ENCODE measurements around the gene TPST1. TPM values are rescaled to one million over a fixed set of nuclear protein-coding genes. Genes with fewer than 3 reads are reported as not detected.

TPST1 gene
- polyA plus RNA-seq, 1 donor (not counting 4 experiments of a cell fraction or from before 2014, with no cell fraction given) = 48.5 TPM

GRCh38 chr7:66237906-66238772 is 33.0 kb downstream of the TPST1 start:
- H3K9ac ChIP-seq (ENCODE audit: control insufficient read depth, extremely low read depth, insufficient read depth, low read length) = no peak overlapping the region
- H3K9me3 ChIP-seq (ENCODE audit: control insufficient read depth, low read depth, low read length) = no peaks in the 10 kb centered on the region
- H3K9me1 ChIP-seq (ENCODE audit: control insufficient read depth, extremely low read depth, insufficient read depth, low read length) = peaks cover 2% of the 10 kb centered on the region
- H3K27ac ChIP-seq (ENCODE audit: control insufficient read depth, insufficient read depth, low read length) = no peak overlapping the region
- no peaks in the 10 kb centered on the region for H3K4me1 ChIP-seq (ENCODE audit: control insufficient read depth, extremely low read depth, insufficient read depth, low read length)
- no peak overlapping the region for H3K4me2 ChIP-seq (ENCODE audit: control insufficient read depth, extremely low read depth, insufficient read depth, low read depth, low read length)
- H3K36me3 ChIP-seq (ENCODE audit: control insufficient read depth in 2 of 2, extremely low read depth in 1 of 2, insufficient read depth in 2 of 2, low read length in 2 of 2) = peaks cover 3 to 6% of the 10 kb centered on the region in 2 experiments
- H4K20me1 ChIP-seq (ENCODE audit: control insufficient read depth, extremely low read depth, insufficient read depth, low read length) = no peaks in the 10 kb centered on the region
- TF ChIP-seq EZH2 (IDR thresholded peaks at IDR 0.05; ENCODE audit: low read length) = no peak
- no peak for TF ChIP-seq CTCF (optimal IDR thresholded peaks at IDR 0.05 in 1 of 3, IDR thresholded peaks at IDR 0.05 in 1 of 3, conservative IDR thresholded peaks at IDR 0.05 in 1 of 3; ENCODE audit: extremely low read depth in 1 of 3, insufficient read depth in 2 of 3, low read length in 3 of 3)
- no peak overlapping the region for H2AFZ ChIP-seq (ENCODE audit: control insufficient read depth, low read length)
- no peaks in the 10 kb centered on the region for H3K27me3 ChIP-seq (ENCODE audit: control insufficient read depth, extremely low read depth, insufficient read depth, low read length)
- dilution Hi-C loops (cut with MboI; ENCODE audit: extremely low pct_ligation_motif_present, low sequenced_read_pairs) = no loop called here
- DNase-seq (ENCODE audit: low read depth, low spot score) (no peak), FAIRE-seq (no peak)
- H3K79me2 ChIP-seq (ENCODE audit: control insufficient read depth, insufficient read depth, low read length) = peaks cover 11% of the 10 kb centered on the region
- no peak overlapping the region for H3K4me3 ChIP-seq (ENCODE audit: control insufficient read depth in 2 of 3, extremely low read depth in 1 of 3, insufficient read depth in 2 of 3, low read depth in 1 of 3, low read length in 3 of 3)

- Histone ChIP-seq H3K27ac (ENCODE audit: control insufficient read depth, insufficient read depth, low read length) (no peak overlapping the region), H3K4me1 (ENCODE audit: control insufficient read depth, extremely low read depth, insufficient read depth, low read length) (no peaks in the 10 kb centered on the region), H3K9me3 (ENCODE audit: control insufficient read depth, low read depth, low read length) (no peaks in the 10 kb centered on the region), H2AFZ (ENCODE audit: control insufficient read depth, low read length) (no peak overlapping the region), H3K9me1 (ENCODE audit: control insufficient read depth, extremely low read depth, insufficient read depth, low read length) (peaks cover 2% of the 10 kb centered on the region), H3K36me3 (ENCODE audit: control insufficient read depth in 2 of 2, extremely low read depth in 1 of 2, insufficient read depth in 2 of 2, low read length in 2 of 2) (peaks cover 3 to 6% of the 10 kb centered on the region in 2 experiments), H3K9ac (ENCODE audit: control insufficient read depth, extremely low read depth, insufficient read depth, low read length) (no peak overlapping the region), H3K79me2 (ENCODE audit: control insufficient read depth, insufficient read depth, low read length) (peaks cover 8% of the 10 kb centered on the region), H3K4me2 (ENCODE audit: control insufficient read depth, extremely low read depth, insufficient read depth, low read depth, low read length) (no peak overlapping the region), H3K4me3 (ENCODE audit: control insufficient read depth in 2 of 3, extremely low read depth in 1 of 3, insufficient read depth in 2 of 3, low read depth in 1 of 3, low read length in 3 of 3) (no peak overlapping the region), H3K27me3 (ENCODE audit: control insufficient read depth, extremely low read depth, insufficient read depth, low read length) (no peaks in the 10 kb centered on the region), H4K20me1 (ENCODE audit: control insufficient read depth, extremely low read depth, insufficient read depth, low read length) (no peaks in the 10 kb centered on the region)
- no peak for TF ChIP-seq EZH2 (IDR thresholded peaks at IDR 0.05; ENCODE audit: low read length)
- TF ChIP-seq CTCF (optimal IDR thresholded peaks at IDR 0.05 in 1 of 3, IDR thresholded peaks at IDR 0.05 in 1 of 3, conservative IDR thresholded peaks at IDR 0.05 in 1 of 3; ENCODE audit: extremely low read depth in 1 of 3, insufficient read depth in 2 of 3, low read length in 3 of 3) = no peak
- DNase-seq (ENCODE audit: low read depth, low spot score) = no peak
- no peak for FAIRE-seq
- dilution Hi-C loops (cut with MboI; ENCODE audit: extremely low pct_ligation_motif_present, low sequenced_read_pairs) = no loop called here
Measured at GRCh38 chr7:66238773-66239466, 33.8 kb downstream of the TPST1 start.

All from keratinocyte (primary cell).